Measurements from ENCODE around the gene XPO4. TPM values are rescaled to one million over a fixed set of nuclear protein-coding genes. Genes with fewer than 3 reads are reported as not detected.
"Not testable (repeated sequence)": the region's sequence is repeated elsewhere in the genome, so short reads cannot be mapped to it uniquely, and the experiment has no call there.

The XPO4 gene
- total RNA-seq, 3 donors from 2014 or later (not counting 1 experiment from before 2014, with no cell fraction given): 11.7 to 19.8 (median 19.7) TPM

DNA sequence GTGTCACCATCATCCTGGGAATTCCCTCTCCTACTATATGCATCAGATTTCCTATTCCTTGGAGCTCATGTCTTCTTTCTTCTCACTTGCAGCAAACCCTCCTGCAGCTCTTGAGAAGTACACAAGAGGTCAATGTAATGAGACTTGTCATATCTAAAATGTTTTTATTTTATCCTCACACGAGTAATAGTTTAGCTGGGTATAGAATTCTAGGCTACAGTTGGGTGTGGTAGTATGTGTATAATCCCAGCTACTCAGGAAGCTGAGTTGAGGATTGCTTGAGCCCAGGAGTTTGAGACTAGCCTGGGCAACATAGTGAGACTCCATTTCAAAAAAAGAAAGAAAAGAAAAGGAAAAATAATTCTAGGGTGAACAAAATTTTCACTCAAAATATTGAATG, 153.2 kb downstream of the XPO4 start:
- TF ChIP-seq, protein P1, sequence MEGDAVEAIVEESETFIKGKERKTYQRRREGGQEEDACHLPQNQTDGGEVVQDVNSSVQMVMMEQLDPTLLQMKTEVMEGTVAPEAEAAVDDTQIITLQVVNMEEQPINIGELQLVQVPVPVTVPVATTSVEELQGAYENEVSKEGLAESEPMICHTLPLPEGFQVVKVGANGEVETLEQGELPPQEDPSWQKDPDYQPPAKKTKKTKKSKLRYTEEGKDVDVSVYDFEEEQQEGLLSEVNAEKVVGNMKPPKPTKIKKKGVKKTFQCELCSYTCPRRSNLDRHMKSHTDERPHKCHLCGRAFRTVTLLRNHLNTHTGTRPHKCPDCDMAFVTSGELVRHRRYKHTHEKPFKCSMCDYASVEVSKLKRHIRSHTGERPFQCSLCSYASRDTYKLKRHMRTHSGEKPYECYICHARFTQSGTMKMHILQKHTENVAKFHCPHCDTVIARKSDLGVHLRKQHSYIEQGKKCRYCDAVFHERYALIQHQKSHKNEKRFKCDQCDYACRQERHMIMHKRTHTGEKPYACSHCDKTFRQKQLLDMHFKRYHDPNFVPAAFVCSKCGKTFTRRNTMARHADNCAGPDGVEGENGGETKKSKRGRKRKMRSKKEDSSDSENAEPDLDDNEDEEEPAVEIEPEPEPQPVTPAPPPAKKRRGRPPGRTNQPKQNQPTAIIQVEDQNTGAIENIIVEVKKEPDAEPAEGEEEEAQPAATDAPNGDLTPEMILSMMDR (IDR thresholded peaks at IDR 0.05): no peak
- intact Hi-C loops (cut with micrococcal nuclease): no loop called here
- H3K9me3 Mint-ChIP-seq: peaks cover 16 to 40% of the 10 kb centered on the region in 2 donors

DNA sequence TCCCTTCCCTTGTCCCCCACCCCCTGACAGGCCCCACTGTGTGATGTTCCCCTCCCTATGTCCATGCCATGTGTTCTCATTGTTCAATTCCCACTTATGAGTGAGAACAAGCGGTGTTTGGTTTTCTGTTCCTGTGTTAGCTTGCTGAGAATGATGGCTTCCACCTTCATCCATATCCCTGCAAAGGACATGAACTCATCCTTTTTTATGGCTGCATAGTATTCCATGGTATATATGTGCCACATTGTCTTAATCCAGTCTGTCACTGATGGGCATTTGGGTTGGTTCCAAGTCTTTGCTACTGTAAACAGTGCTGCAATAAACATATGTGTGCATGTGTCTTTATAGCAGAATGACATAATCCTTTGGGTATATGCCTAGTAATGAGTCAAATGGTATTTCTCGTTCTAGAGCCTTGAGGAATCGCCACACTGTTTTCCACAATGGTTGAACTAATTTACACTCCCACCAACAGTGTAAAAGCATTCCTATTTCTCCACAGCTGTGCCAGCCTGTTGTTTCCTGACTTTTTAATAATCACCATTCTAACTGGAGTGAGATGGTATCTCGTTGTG, 158.6 kb downstream of the XPO4 start:
- 89% methylated on average over 4 of the region's 4 CpGs for WGBS (ENCODE audit: insufficient coverage)
- not testable (repeated sequence) for ATAC-seq; H3K27ac ChIP-seq (ENCODE audit: low read length)

More for the DNA sequence above, 153.2 kb downstream of the XPO4 start:
- Histone ChIP-seq H3K27ac (ENCODE audit: low read length) (no peak overlapping the region), H3K27me3 (ENCODE audit: control insufficient read depth, insufficient read depth, low read length) (no peaks in the 10 kb centered on the region), H3K4me3 (ENCODE audit: low read length) (no peak overlapping the region), H3K36me3 (ENCODE audit: control insufficient read depth, insufficient read depth, low read length) (no peaks in the 10 kb centered on the region), H3K9me3 (ENCODE audit: control insufficient read depth, insufficient read depth, low read length) (peaks cover 10% of the 10 kb centered on the region), H3K4me1 (ENCODE audit: control insufficient read depth, insufficient read depth, low read length) (no peaks in the 10 kb centered on the region)
- no peaks in the 10 kb centered on the region for H3K27me3 Mint-ChIP-seq (ENCODE audit: low read depth in 2 of 2)
- H3K4me3 Mint-ChIP-seq: no peak overlapping the region
- ATAC-seq: no peak
- WGBS (ENCODE audit: insufficient coverage): 100% methylated on average over 1 of the region's 1 CpG
- H3K36me3 Mint-ChIP-seq: peaks cover 59% of the 10 kb centered on the region
- no peak overlapping the region for H3K27ac Mint-ChIP-seq
- no peak for DNase-seq
- H3K4me1 Mint-ChIP-seq: no peaks in the 10 kb centered on the region

DNA sequence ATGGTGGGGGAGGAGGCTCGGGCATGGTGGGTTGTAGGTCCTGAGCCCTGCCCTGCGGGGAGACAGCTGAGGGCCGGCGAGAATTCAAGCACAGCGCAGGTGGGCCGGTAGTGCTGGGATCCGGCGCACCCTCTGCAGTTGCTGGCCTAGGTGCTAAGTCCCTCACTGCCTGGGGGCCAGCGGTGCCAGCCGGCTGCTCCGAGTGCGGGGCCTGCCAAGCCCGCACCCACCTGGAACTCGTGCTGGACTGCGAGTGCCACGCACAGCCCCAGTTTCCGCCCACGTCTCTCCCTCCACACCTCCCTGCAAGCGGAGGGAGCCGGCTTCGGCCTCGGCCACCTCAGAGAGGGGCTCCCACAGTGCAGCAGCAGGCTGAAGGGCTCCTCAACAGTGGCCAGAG, 162.5 kb downstream of the XPO4 start:
- no peak for ATAC-seq
- DNase-seq: no peak
- Histone ChIP-seq H3K4me1 (ENCODE audit: control insufficient read depth, insufficient read depth, low read length) (no peaks in the 10 kb centered on the region), H3K27ac (ENCODE audit: low read length) (no peak overlapping the region), H3K9me3 (ENCODE audit: control insufficient read depth, insufficient read depth, low read length) (no peaks in the 10 kb centered on the region), H3K4me3 (ENCODE audit: low read length) (no peak overlapping the region), H3K27me3 (ENCODE audit: control insufficient read depth, insufficient read depth, low read length) (no peaks in the 10 kb centered on the region), H3K36me3 (ENCODE audit: control insufficient read depth, insufficient read depth, low read length) (no peaks in the 10 kb centered on the region)
- TF ChIP-seq, protein P1 (IDR thresholded peaks at IDR 0.05): no peak
- no peak overlapping the region for H3K4me3 Mint-ChIP-seq
- H3K9me3 Mint-ChIP-seq: no peaks in the 10 kb centered on the region
- H3K27me3 Mint-ChIP-seq (ENCODE audit: low read depth in 2 of 2): no peaks in the 10 kb centered on the region
- no peak overlapping the region for H3K27ac Mint-ChIP-seq
- intact Hi-C loops (cut with micrococcal nuclease): no loop called here
- 98% methylated on average over 22 of the region's 22 CpGs for WGBS (ENCODE audit: insufficient coverage)
- H3K36me3 Mint-ChIP-seq: peaks cover 6% of the 10 kb centered on the region
- H3K4me1 Mint-ChIP-seq: no peaks in the 10 kb centered on the region

More for the DNA sequence above, 158.6 kb downstream of the XPO4 start:
- peaks cover 17% of the 10 kb centered on the region for H3K36me3 Mint-ChIP-seq
- H3K36me3 ChIP-seq (ENCODE audit: control insufficient read depth, insufficient read depth, low read length); H3K4me3 ChIP-seq (ENCODE audit: low read length); H3K4me1 ChIP-seq (ENCODE audit: control insufficient read depth, insufficient read depth, low read length); H3K9me3 ChIP-seq (ENCODE audit: control insufficient read depth, insufficient read depth, low read length); H3K27ac Mint-ChIP-seq; H3K4me3 Mint-ChIP-seq; H3K9me3 Mint-ChIP-seq; H3K27me3 ChIP-seq (ENCODE audit: control insufficient read depth, insufficient read depth, low read length); H3K27me3 Mint-ChIP-seq (ENCODE audit: low read depth in 2 of 2); intact Hi-C loops (cut with micrococcal nuclease); DNase-seq; H3K4me1 Mint-ChIP-seq: not testable (repeated sequence)

DNA sequence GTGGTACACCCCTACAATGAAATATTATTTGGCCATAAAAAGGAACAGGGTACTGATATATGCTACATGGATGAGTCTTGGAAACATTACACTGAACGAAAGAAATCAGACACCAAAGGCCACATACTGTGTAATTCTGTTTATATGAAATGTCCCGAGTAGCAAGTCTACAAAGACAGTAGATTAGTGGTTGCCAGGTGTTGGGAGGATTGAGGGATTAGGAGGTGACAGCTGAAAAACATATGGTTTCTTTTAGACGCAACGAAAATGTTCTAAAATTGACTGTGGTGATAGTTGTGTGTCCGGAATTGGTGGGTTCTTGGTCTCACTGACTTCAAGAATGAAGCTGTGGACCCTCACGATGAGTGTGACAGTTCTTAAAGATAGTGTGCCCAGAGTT, 163.9 kb downstream of the XPO4 start:
- TF ChIP-seq, protein P1 (IDR thresholded peaks at IDR 0.05): no peak
- H3K9me3 Mint-ChIP-seq: no peaks in the 10 kb centered on the region
- no peaks in the 10 kb centered on the region for H3K36me3 Mint-ChIP-seq
- H3K27me3 Mint-ChIP-seq (ENCODE audit: low read depth in 2 of 2): no peaks in the 10 kb centered on the region
- DNase-seq: no peak
- no peaks in the 10 kb centered on the region for H3K4me1 ChIP-seq (ENCODE audit: control insufficient read depth, insufficient read depth, low read length)
- H3K27ac Mint-ChIP-seq: no peak overlapping the region
- intact Hi-C loops (cut with micrococcal nuclease): no loop called here
- no peaks in the 10 kb centered on the region for H3K4me1 Mint-ChIP-seq
- no peaks in the 10 kb centered on the region for H3K9me3 ChIP-seq (ENCODE audit: control insufficient read depth, insufficient read depth, low read length)
- H3K27me3 ChIP-seq (ENCODE audit: control insufficient read depth, insufficient read depth, low read length): no peaks in the 10 kb centered on the region
- 97% methylated on average over 6 of the region's 6 CpGs for WGBS (ENCODE audit: insufficient coverage)
- no peaks in the 10 kb centered on the region for H3K36me3 ChIP-seq (ENCODE audit: control insufficient read depth, insufficient read depth, low read length)
- no peak overlapping the region for H3K4me3 ChIP-seq (ENCODE audit: low read length)
- no peak for ATAC-seq
- H3K4me3 Mint-ChIP-seq: no peak overlapping the region
- no peak overlapping the region for H3K27ac ChIP-seq (ENCODE audit: low read length)

All from natural killer cell (primary cell).